Measurements from ENCODE around the gene CEP112.

Gene CEP112

DNA sequence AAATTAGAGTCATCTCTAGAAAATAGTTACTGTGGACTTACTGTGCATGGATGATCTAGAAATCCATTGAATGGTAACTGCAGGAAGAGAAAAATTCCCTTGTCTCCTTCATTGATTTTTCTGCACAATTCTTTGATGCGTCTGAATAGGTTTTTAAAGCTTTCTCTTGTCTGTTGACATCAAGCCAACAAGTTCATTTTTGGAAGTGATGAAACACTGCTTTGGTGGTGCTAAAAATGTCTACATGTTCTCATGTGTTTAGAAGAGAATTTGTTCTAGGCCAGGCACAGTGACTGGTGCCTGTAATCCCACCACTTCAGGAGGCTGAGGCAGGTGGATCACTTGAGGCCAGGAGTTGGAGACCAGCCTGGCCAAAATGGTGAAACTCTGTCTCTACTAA lies 573.4 kb downstream of the CEP112 start:
- no peak for TF ChIP-seq ZFX (IDR thresholded peaks at IDR 0.05)
- TF ChIP-seq, protein P1, sequence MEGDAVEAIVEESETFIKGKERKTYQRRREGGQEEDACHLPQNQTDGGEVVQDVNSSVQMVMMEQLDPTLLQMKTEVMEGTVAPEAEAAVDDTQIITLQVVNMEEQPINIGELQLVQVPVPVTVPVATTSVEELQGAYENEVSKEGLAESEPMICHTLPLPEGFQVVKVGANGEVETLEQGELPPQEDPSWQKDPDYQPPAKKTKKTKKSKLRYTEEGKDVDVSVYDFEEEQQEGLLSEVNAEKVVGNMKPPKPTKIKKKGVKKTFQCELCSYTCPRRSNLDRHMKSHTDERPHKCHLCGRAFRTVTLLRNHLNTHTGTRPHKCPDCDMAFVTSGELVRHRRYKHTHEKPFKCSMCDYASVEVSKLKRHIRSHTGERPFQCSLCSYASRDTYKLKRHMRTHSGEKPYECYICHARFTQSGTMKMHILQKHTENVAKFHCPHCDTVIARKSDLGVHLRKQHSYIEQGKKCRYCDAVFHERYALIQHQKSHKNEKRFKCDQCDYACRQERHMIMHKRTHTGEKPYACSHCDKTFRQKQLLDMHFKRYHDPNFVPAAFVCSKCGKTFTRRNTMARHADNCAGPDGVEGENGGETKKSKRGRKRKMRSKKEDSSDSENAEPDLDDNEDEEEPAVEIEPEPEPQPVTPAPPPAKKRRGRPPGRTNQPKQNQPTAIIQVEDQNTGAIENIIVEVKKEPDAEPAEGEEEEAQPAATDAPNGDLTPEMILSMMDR (conservative IDR thresholded peaks at IDR 0.05): no peak
- H3K27ac ChIP-seq: no peak overlapping the region

DNA sequence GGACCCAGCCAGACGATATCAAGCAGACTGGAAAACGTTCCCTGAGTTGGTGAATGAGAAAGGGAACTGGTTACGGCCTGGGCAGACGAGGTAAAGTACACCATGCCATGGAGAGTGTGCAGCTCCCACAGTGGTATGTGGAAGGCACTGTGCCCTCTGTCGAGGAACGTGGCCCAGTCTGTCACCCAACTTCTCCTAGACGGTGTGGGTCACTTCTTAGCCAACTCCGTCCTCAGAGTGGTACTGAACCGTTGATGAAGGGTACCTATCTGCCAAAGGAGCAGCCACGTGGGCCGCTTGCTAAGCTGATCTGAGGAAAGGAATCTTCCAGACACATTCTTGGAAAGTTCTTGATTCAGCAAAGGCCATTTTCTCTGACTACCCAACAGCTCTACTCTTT lies 574.4 kb downstream of the CEP112 start:
- H3K27ac ChIP-seq: no peak overlapping the region
- TF ChIP-seq, protein P1 (conservative IDR thresholded peaks at IDR 0.05): no peak
- TF ChIP-seq ZFX (IDR thresholded peaks at IDR 0.05): no peak

DNA sequence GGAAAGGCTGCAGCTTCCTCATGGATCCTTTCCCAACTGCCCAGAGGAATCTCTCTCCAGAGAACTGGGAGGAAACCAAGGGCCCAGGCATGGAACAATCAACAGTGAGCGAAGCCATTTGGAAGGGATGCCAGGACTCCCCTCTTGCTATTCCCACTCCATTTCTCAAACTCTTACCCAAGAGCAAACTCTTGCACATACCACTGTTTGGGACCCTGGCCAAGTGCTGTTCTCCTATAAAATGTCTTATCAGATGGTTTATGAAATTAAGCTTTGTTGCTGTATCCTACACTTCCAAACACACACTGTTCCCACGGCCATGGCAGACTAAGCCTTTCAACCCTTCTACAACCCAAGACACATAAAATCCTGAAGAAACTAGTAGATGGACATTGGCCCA lies 582.2 kb downstream of the CEP112 start:
- no peak for TF ChIP-seq ZFX (IDR thresholded peaks at IDR 0.05)
- TF ChIP-seq, protein P1 (conservative IDR thresholded peaks at IDR 0.05): no peak
- peak overlapping the region; percentile 58 for H3K27ac ChIP-seq

DNA sequence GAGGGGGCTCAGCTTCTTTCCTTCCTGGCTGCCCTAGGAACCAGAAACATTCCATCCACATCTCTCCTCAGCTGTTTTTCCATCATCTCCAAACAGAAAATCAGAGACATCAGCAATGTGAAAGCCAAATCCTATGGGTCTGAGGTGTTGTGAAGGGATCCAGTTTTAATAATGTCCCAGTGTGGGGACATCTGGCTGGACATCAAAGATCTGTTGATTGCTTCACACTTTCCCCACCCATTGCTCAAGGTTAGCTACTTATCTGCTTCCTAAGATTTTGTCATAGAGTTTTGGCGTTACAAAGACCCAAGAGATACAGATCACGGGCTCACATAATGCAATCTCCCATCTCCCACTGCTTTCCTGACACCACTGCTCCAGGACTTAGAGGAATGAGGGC lies 582.6 kb downstream of the CEP112 start:
- TF ChIP-seq ZFX (IDR thresholded peaks at IDR 0.05): no peak
- H3K27ac ChIP-seq: peak overlapping the region; percentile 58

DNA sequence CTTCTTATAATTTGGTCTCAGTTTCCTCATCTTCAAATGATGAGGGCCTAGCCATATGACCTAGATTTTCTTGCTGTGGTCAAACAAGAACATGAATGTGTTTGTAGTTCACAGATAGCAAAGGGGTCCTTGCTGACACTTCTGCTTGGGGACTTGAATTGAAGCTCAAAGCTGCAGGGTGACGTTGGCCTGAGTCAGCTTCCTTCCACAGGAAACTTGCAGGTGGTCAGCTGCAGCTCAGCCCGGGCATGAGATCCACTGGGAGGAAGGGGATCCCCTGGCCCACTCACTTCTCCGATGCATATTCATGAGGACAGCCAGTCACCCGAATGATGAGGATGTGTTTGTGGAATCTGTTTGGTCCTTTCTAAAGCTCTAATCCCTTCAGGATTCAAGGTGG lies 587.9 kb downstream of the CEP112 start:
- no peak overlapping the region for H3K27ac ChIP-seq
- TF ChIP-seq, protein P1 (conservative IDR thresholded peaks at IDR 0.05): no peak
- TF ChIP-seq ZFX (IDR thresholded peaks at IDR 0.05): no peak

DNA sequence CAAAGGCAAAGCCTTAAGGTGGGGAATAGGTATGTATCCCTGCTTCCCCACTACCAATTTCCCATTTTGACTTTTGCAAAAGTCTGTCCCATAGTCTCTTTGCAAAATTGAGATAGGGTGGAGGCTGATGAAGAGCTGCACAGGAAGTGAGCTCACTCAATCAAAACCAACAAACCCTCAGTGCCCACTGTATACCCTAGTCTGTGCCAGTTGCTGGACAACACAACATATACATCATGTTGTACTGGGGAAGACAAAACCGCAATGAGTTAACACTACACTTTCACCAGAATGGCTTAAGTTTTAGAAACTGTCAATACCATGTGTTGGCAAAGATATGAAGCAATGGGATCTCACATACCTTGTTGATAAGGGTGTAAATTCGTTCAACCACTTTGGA lies 590.1 kb downstream of the CEP112 start:
- no peak for TF ChIP-seq ZFX (IDR thresholded peaks at IDR 0.05)
- TF ChIP-seq, protein P1 (conservative IDR thresholded peaks at IDR 0.05): no peak
- no peak overlapping the region for H3K27ac ChIP-seq

DNA sequence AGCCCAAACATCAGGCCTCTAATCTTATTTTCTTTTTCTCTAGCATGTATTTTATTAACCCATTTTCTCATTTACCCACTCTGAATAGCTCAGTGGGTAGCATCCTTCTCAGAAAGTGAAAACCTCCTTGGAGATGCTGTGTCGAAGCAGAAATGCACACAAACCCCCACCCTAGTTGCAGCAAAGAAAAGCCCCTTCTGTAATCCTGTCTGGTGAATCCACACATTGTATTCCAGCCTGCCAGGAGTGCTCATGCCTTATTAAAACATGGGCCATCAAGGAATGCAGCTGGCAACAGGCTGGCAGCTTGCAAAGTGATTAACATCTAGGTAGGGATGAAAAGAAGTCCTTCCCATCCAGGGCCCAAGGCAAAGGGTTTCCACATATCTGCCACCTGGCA lies 590.8 kb downstream of the CEP112 start:
- TF ChIP-seq, protein P1 (conservative IDR thresholded peaks at IDR 0.05): no peak
- TF ChIP-seq ZFX (IDR thresholded peaks at IDR 0.05): no peak
- H3K27ac ChIP-seq: no peak overlapping the region

DNA sequence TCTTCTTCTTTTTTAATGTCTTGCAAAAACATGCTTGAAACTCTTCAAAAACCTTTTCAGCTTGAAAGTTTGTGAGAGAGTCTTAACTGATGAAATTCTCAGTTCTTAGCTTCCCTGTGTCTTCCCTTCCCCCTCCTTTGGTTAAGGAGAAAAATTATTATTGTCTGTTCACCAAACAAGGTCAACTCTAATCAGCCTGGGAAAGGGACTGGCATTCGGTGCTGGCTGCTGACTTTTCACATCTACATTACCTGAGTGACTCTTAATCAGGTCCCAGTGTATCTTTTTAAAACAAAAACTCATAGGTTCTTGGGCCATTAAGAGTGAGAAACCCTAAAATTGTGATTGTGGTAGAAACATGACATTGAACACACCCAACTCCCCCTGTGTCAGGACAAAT lies 591.4 kb downstream of the CEP112 start:
- H3K27ac ChIP-seq: no peak overlapping the region
- TF ChIP-seq, protein P1 (conservative IDR thresholded peaks at IDR 0.05): no peak
- no peak for TF ChIP-seq ZFX (IDR thresholded peaks at IDR 0.05)

All from C4-2B (cell line).